Lung (tissue), 12 donors: ENCODE measurements around the gene PEX12. TPM values are rescaled to one million over a fixed set of nuclear protein-coding genes. Genes with fewer than 3 reads are reported as not detected.

Experiments used
- ATAC-seq: fragments of 200-7000 bp; cut with Tn5 transposase; one replicate; pipeline ENCODE4 v1.9.1; 2020; ENCODE audit warnings: moderate number of reproducible peaks; ENCODE audit not compliant: insufficient read depth, low FRiP score
- DNase-seq, 3 donors: peaks; one replicate each; pipeline ENCODE4 v3.0.0-alpha.2; 2013 to 2017
- H3K27ac ChIP-seq, 2 donors: one replicate each; pipeline ENCODE4 v1.5.1; 2013; ENCODE audit warnings: mild to moderate bottlenecking in 2 of 2, moderate library complexity in 2 of 2, control low read depth in 1 of 2, inconsistent platforms in 1 of 2, low read depth in 1 of 2, low read length in 1 of 2
- H3K27me3 ChIP-seq, 3 donors: one replicate each; pipeline ENCODE4 v1.5.1; 2013; ENCODE audit warnings: low read length in 2 of 3; ENCODE audit not compliant: control insufficient read depth in 3 of 3, insufficient read depth in 3 of 3
- H3K36me3 ChIP-seq, 4 donors: one replicate each; pipeline ENCODE4 v1.5.1; 2013; ENCODE audit warnings: low read length in 4 of 4, mild to moderate bottlenecking in 1 of 4, moderate library complexity in 1 of 4; ENCODE audit not compliant: control insufficient read depth in 4 of 4, insufficient read depth in 4 of 4
- H3K4me1 ChIP-seq, 5 donors: one replicate each; pipeline ENCODE4 v1.5.1; 2013; ENCODE audit warnings: low read length in 5 of 5, mild to moderate bottlenecking in 2 of 5, moderate library complexity in 1 of 5; ENCODE audit not compliant: control insufficient read depth in 5 of 5, insufficient read depth in 5 of 5
- H3K4me3 ChIP-seq: one replicate; pipeline ENCODE4 v1.5.1; 2013; ENCODE audit warnings: mild to moderate bottlenecking, control low read depth, moderate library complexity
- H3K9ac ChIP-seq, 2 donors: one replicate each; pipeline ENCODE4 v1.5.1; 2013; ENCODE audit warnings: low read length in 2 of 2, control low read depth in 1 of 2; ENCODE audit not compliant: insufficient read depth in 1 of 2
- H3K9me3 ChIP-seq, 4 donors: one replicate each; pipeline ENCODE4 v1.5.1; 2013; ENCODE audit warnings: low read length in 3 of 4, mild to moderate bottlenecking in 1 of 4, moderate library complexity in 1 of 4; ENCODE audit not compliant: control insufficient read depth in 4 of 4, insufficient read depth in 3 of 4
- WGBS, 2 donors: extraction: QIAGEN DNeasy Blood & Tissue Kit; methylation state at CpG; one replicate each; pipeline ENCODE4 v1.1.7; 2013; 5-methylcytosine and 5-hydroxymethylcytosine counted together
- polyA plus RNA-seq, 2 donors: library from polyadenylated mRNA; stranded (reverse); fragments of 200-250 nt; gene quantifications; one replicate each; pipeline ENCODE4 v1.2.1, GENCODE V29; 2013
- total RNA-seq, 2 donors: library from RNA; depleted of rRNA in 1 of 2; stranded (reverse); fragments of >200 nt in 1 of 2; gene quantifications; one replicate each; pipeline ENCODE4 v1.2.1, GENCODE V29; 2014 to 2021
- TF ChIP-seq, protein P1 (sequence below): IDR thresholded peaks from 2 replicates; pipeline ENCODE4 v1.5.1; 2012; ENCODE audit warnings: mild to moderate bottlenecking; ENCODE audit errors: control extremely low read depth, extremely low read depth
- donor health status: control.
- donor health status: control.
- donor health status: Bipolar disorder and iron deficiency.
- donor health status: healthy.
- donor health status: DM: yes; HTN: yes; CAD: no.

PEX12 gene
- total and polyA plus RNA-seq, 4 donors = 2.6 to 5.3 (median 4.4) TPM

DNA sequence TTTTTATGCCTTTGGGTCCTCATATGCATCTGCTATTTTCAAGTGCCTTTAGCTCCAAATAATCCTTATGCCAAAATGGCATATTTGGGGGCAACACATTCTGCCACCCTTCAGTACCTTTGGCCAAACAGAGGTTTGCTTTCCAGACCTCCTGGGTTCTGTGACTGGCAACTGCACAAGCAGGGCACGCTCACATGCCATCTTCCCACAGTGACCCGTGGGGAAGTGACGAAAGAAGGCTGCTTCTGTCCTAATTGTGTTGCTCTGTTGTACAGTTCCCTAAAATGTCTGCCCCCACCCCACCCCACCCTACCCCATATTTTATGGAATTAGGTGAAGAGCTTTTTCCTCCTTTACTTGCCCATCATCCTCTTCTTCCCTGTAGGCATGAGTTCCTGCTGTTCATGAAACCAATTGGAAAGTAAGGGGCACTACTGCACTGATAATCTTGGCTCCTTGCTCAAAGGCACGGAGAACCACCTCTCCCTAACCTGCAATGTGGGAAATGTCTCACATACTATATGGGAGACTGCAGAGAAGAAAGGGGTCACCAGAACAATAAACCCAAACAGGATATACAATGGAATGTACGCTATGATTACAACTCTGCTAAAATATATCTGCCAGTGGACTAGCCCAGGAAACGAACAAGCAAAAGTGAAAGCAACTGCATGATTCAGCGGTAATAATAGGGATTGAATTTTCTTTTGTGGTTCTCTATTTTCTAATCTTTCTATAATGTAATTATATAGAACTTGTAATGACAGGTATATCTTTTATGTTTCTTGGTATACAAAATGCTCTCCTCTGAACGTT is 37.6 kb downstream of the PEX12 start:
- Histone ChIP-seq H3K27me3 (peaks cover 0 to 3% (median 0%) of the 10 kb centered on the region in 3 donors), H3K9me3 (no peaks in the 10 kb centered on the region), H3K36me3 (no peaks in the 10 kb centered on the region), H3K4me1 (peaks cover 0 to 49% (median 8%) of the 10 kb centered on the region in 5 donors), H3K9ac (peak overlapping the region in 1 of 2 donors; percentile 27), H3K27ac (peak overlapping the region; percentile 33 to 94), H3K4me3 (peak overlapping the region; percentile 39)
- 9 to 20% methylated on average over 8 of the region's 8 CpGs for WGBS, 2 donors
- TF ChIP-seq, protein P1, sequence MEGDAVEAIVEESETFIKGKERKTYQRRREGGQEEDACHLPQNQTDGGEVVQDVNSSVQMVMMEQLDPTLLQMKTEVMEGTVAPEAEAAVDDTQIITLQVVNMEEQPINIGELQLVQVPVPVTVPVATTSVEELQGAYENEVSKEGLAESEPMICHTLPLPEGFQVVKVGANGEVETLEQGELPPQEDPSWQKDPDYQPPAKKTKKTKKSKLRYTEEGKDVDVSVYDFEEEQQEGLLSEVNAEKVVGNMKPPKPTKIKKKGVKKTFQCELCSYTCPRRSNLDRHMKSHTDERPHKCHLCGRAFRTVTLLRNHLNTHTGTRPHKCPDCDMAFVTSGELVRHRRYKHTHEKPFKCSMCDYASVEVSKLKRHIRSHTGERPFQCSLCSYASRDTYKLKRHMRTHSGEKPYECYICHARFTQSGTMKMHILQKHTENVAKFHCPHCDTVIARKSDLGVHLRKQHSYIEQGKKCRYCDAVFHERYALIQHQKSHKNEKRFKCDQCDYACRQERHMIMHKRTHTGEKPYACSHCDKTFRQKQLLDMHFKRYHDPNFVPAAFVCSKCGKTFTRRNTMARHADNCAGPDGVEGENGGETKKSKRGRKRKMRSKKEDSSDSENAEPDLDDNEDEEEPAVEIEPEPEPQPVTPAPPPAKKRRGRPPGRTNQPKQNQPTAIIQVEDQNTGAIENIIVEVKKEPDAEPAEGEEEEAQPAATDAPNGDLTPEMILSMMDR = no peak
- peak in 2 of 3 donors; percentile 71 to 72 for DNase-seq
- peak; percentile 24 for ATAC-seq

DNA sequence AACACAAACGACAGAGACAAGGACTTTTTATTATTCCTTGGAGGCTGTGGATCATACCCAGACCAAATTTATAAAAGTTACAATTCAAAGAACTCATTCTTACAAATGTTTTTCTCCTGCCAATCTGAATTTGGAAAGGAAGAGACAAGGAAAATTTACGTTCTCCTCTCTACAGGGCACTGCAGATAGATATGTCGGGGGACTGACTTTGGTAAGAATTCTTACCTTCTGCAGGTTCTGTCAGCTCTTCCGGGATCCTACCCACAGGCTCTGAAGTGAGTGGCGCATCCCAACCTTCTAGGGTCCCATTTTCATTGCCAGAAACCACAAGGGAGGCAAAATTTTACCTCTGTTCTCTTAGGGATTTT is 38.7 kb downstream of the PEX12 start:
- ATAC-seq (no peak), DNase-seq (no peak)
- TF ChIP-seq, protein P1 = no peak
- 43 to 44% methylated on average over 5 of the region's 5 CpGs for WGBS, 2 donors
- no peaks in the 10 kb centered on the region for H3K27me3 ChIP-seq
- H3K36me3 ChIP-seq = no peaks in the 10 kb centered on the region
- no peaks in the 10 kb centered on the region for H3K9me3 ChIP-seq
- no peak overlapping the region for H3K9ac ChIP-seq
- H3K27ac ChIP-seq = peak overlapping the region in 1 of 2 donors; percentile 71
- H3K4me1 ChIP-seq = peaks cover 0 to 52% (median 8%) of the 10 kb centered on the region in 5 donors
- no peak overlapping the region for H3K4me3 ChIP-seq

DNA sequence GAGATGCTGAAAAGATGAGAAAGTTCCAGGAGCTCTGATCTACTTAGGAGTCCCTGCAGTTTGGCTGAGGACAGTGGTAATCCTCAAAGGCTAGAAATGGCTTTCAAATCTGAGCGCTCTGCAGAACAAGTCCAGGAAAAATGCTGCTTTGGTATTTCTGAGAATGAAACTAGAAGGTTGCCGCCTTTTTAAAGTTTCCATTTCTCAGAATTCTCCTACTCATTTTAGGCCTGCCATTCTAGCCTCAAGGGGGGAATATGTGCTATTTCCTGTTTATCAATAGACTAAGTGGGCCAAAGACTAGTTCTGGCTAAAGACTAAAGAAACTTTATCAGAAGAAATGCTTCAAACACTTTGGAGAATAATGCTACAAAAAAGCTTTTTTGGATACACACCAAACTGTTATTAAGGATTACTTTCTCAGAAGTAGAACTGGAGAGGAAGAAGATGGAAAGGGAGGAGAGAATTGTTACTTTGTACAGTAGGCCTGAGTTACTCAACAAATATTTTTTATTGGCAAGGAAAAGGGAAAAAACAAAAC is 40.7 kb downstream of the PEX12 start, which contains the start of gene SLFN12L:
SLFN12L (minus strand) TSS at position 78 of the 541 bp plus-strand sequence. CDS start 15,314 bp downstream, outside the sequence.
- no peaks in the 10 kb centered on the region for H3K36me3 ChIP-seq
- peak within 1 kb of the TSS in 1 of 2 donors; percentile 71 for H3K9ac ChIP-seq
- 39 to 49% methylated on average over 2 of the region's 2 CpGs for WGBS, 2 donors
- peak within 1 kb of the TSS; percentile 58 to 64 for H3K27ac ChIP-seq
- H3K4me3 ChIP-seq = no peak within 1 kb of the TSS
- H3K27me3 ChIP-seq = no peaks in the 10 kb centered on the region
- TF ChIP-seq, protein P1 = no peak
- no peaks in the 10 kb centered on the region for H3K9me3 ChIP-seq
- peaks cover 0 to 66% (median 6%) of the 10 kb centered on the region in 5 donors for H3K4me1 ChIP-seq
- DNase-seq (peak; percentile 32 to 98 (median 98)), ATAC-seq (no peak)
